ENCODE results near the gene MIB1.

The MIB1 gene

GRCh38 chr18:21815101-21815500, 74.5 kb downstream of the MIB1 start:
- DNase-seq (ENCODE audit: low read depth), result no peak

DNA sequence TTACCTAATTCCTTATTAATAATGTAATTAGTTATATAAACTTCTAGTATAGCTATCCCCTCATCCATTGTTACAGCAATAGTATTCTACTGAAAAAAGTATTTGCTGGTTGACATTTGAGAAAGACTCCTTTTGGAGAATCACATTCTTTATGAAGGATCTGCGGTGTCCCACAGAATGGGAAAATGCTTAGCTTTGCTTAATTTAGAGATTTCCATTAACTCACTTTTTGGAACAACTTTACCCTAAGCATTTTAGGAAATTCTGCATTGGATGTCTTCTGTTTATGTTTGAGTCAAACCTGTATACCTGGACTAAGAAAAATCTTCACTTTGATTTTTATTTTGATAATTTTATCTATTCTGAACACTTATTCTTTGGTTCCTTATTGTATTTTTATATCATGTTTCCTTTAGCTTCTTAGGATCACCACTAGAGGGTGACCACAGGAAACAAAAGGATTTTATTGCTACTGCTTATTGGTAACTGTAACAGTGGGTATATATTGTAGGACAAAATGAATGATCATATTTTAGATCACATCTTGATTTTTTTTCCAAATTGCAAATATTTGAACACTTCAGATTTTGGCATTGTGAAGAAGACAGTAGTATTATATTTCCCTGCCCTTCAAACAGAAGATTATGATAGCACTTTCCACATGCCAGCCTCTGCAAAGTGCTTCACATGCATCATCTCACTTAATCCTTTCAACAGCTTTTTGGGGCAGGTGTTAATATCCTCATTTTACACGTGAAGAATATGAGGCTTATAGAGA, 79.6 kb downstream of the MIB1 start:
- no peak for DNase-seq (ENCODE audit: low read depth)

DNA sequence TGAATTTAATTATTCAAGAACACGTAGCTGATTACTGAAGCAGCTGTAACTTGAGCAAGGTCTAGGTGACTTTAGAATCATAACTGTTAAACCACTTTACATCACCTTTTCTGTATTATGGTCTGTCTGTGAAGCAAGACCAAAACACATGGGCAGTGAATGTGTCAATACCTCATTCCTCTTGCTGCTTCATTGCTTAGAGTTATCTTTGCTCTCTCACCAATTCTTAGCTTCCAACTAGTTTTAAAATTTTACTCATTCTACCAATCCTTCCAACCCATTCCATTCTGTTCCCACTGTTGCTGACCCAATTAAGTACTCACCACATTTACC, 80.2 kb downstream of the MIB1 start:
- no peak for DNase-seq (ENCODE audit: low read depth)

DNA sequence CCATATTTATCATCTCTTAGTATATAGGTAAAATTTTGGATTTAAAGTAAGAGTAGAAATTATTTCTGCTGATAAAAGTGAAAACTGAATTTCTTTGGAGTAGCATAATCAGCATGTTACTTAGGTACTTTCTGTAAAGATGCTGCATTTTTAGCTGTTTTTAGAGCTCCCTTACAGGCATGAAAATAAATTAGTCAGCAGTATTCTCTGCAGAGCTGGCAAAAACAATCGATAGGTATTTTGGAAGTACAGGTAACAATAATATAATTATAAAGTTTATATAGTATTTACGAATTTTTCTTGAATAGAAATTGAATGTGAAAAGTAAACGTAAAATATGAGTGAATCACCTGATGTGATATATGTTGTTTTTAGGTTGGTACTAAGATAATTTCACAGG, 83.3 kb downstream of the MIB1 start:
- no peak for DNase-seq (ENCODE audit: low read depth)

GRCh38 chr18:21826196-21826595, 85.6 kb downstream of the MIB1 start:
- no peak for DNase-seq (ENCODE audit: low read depth)

DNA sequence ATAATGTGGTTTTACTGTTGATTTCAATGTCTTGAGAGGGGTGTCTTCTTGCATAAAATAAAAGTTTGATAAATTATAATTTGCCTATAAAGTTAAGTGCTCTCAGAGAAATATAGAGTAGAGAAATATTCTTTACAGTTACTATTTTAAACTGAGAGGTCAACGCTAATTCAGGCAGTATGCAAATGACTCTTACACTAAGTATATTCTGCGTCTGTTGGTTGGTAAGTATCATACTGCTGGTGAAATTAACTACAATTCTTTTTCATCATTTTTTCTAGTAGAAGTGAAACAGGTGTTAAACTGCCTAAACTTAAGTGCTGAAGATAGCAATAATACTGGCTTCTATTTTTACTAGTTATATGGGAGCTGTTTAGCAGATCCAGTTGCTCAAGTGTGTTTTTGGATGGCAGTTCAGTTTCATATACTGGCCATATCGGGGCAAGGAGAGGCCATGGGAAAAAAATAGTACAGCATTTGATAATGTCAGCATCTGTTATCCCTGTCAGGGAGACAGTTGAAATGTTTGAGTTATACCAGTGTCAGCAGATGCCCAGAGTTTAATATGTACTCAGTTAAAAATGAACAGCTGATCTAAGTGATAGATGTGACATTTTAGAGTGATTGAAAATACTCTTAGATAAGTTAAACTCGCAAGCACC, 86.2 kb downstream of the MIB1 start:
- no peak for DNase-seq (ENCODE audit: low read depth)

GRCh38 chr18:21830532-21830931, 89.9 kb downstream of the MIB1 start:
- DNase-seq (ENCODE audit: low read depth), result no peak

GRCh38 chr18:21831413-21831831, 90.8 kb downstream of the MIB1 start:
- no peak for DNase-seq (ENCODE audit: low read depth)

- DNase-seq (ENCODE audit: low read depth), result no peak
These were observed 93.2 kb downstream of the MIB1 start for GRCh38 chr18:21833604-21834298.

DNA sequence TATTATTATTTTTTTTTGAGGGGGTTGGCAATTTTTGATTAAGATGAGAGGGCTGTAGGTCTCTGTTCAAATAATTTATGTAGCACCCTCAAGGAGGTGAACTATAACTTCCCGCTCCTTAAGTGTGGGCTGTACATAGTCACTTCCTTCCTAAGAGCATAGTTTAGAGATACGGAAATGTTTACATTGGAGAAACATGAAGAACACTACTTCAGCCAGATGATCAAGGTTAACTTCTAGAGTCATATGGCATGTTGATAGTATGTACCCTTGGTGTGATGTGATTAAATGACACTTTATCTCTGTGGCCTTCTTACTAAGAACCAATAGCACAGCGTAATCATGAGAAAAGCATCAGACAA, 93.7 kb downstream of the MIB1 start:
- no peak for DNase-seq (ENCODE audit: low read depth)

DNA sequence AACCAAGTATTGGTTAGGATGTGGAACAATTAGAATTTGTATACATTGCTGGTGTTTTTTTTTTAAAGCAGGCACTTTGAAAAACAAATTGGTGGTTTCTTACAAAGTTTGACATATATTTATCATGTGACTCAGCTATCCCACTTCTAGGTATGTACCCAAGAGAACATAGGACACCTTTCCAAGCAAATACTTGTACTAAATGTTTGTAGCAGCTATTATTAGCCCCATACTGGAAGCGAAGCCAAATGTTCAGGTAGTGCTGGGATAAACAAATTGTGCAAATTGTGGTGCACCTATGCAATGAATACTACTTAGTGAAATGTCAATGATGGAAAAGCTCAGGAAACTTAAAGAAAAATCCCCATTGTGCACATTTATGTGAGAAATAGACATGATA, 101.0 kb downstream of the MIB1 start:
- DNase-seq (ENCODE audit: low read depth), result no peak

DNA sequence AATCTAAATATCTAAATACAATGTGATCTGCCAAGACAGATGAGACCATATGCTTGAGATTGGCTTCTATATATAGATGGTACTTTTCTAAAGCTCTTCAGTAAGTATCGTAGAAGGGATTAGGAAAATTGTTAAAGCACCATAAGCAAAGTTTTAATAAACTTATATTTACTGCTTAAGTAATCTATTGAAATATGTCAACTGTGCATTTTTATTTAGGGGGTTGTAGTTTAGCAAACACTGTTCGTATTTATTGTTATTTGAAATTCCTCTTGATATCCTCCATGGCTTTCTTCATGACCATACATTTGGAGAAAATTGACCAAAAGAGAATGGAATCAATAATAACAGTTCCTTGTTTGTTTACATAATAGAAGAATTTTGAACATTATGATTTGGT, 102.7 kb downstream of the MIB1 start:
- DNase-seq (ENCODE audit: low read depth), result no peak

DNA sequence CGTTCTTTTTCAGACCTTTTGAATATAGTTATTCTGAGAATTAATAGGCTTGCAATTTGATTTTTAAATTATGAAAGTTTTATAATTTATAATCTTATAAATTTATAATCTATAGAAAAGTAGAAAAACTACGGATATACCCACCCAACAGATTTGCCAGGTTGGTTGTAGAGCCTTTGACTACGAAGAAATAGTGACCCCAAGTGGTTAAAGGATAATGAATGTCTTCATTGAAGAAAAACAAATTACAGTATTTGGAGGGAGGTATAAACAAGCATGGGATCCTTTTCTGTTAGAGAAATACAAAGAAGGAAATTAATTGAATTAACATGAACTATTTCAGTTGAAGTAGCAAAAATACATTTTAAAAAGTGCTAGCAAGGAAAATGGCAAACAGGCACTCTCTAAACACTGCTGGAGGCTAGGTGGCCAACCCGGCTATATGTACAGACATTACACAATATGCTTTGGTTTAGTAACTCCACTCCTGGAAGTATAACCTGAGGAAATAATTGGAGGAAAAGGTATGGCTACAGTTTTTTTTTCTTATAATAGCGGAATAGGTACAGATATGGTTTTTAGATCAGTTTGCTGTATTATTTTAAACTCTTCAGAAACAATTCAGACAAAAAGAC, 110.9 kb downstream of the MIB1 start:
- DNase-seq (ENCODE audit: low read depth), result no peak

GRCh38 chr18:21853016-21853415, 112.4 kb downstream of the MIB1 start:
- no peak for DNase-seq (ENCODE audit: low read depth)

- no peak for DNase-seq (ENCODE audit: low read depth)
These were observed 113.4 kb downstream of the MIB1 start for GRCh38 chr18:21853775-21854552.

- DNase-seq (ENCODE audit: low read depth), result no peak
These were observed 114.8 kb downstream of the MIB1 start for GRCh38 chr18:21855432-21855831.

DNA sequence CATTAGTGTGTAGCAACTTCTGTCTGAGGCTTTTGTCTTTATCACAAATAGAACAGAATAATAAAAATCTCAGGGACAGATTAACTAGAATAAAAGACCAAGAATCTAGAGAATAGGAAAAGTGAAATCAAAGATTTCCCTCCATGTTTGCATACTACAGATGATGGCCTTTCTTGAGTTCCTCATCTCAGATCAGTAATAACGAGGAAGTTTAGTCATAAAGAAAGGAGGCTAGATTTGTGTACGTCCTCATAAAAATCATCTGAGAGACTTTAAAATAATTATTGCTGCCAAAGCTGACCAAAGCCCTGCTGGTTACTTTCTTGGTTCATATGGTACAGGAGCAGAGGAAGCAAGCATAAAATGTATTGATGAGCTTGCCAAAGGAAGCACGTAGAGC, 117.3 kb downstream of the MIB1 start:
- DNase-seq (ENCODE audit: low read depth), result no peak

GRCh38 chr18:21858544-21858943, 118.0 kb downstream of the MIB1 start:
- no peak for DNase-seq (ENCODE audit: low read depth)

DNA sequence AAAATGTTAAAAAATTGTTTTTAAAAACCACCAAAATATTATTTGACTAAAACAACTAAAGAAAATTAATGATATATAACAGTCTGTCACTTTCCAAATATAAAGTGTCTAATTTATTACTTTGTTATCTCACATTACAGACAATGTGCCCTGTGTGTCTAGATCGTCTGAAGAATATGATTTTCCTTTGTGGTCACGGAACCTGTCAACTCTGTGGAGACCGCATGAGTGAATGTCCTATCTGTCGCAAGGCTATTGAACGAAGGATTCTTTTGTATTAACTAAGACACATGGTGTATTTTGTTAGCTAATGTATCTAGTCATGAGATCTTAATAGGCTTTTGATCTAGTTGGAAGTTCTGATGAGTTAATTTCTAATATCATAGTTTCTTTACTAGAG, 123.8 kb downstream of the MIB1 start:
- DNase-seq (ENCODE audit: low read depth), result no peak

- no peak for DNase-seq (ENCODE audit: low read depth)
These were observed 124.5 kb downstream of the MIB1 start for GRCh38 chr18:21865043-21865442.

DNA sequence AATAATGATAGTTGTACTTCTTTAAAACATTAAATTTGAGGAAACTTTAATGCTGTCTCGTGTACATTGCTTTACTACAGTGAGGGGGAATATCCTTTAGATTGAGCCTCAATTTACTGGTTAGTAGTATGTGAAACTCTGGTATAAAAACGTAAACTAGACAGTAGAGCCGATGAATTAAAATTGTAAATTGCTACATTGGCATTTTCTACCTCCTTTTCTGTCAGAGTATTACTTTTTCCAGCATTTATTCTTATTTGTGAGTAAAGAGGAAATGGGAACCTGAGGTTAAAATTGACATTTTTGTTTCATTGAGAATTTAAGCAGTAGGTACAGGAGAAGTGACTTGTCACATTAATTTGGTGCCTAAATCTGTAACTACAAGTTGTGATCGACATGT, 128.2 kb downstream of the MIB1 start:
- DNase-seq (ENCODE audit: low read depth), result no peak

GRCh38 chr18:21889570-21889969, 149.0 kb downstream of the MIB1 start:
- no peak for DNase-seq (ENCODE audit: low read depth)

Measured in activated T-cell treated with anti-CD3 and anti-CD28 coated beads for 48 hours (primary cell).